Measurements from ENCODE around the gene TRIM37.

The TRIM37 gene

GRCh38 chr17:59024916-59025315, 81.8 kb downstream of the TRIM37 start:
- no peak overlapping the region for H3K4me2 ChIP-seq (ENCODE audit: low read depth, low read length, poor library complexity, severe bottlenecking)
- H2AFZ ChIP-seq (ENCODE audit: low read depth, low read length, severe bottlenecking), result no peak overlapping the region
- H3K9me3 ChIP-seq (ENCODE audit: insufficient read depth, low read length), result no peaks in the 10 kb centered on the region
- peaks cover 27% of the 10 kb centered on the region for H3K36me3 ChIP-seq (ENCODE audit: low read length)
- H3K79me2 ChIP-seq (ENCODE audit: insufficient read depth, low read length), result peaks cover 7% of the 10 kb centered on the region
- H3K9me2 ChIP-seq (replicated peaks; ENCODE audit: insufficient read depth, low read length), result no peaks in the 10 kb centered on the region
- peaks cover 16% of the 10 kb centered on the region; the same call in 1 of the 2 replicates for H3F3A ChIP-seq (ENCODE audit: insufficient read depth)
- no peak overlapping the region for H3K4me3 ChIP-seq (ENCODE audit: insufficient read depth, low read length, poor library complexity, severe bottlenecking)
- TF ChIP-seq EZH2phosphoT487 (conservative IDR thresholded peaks at IDR 0.05; ENCODE audit: low read length), result no peak
- TF ChIP-seq, protein P1, sequence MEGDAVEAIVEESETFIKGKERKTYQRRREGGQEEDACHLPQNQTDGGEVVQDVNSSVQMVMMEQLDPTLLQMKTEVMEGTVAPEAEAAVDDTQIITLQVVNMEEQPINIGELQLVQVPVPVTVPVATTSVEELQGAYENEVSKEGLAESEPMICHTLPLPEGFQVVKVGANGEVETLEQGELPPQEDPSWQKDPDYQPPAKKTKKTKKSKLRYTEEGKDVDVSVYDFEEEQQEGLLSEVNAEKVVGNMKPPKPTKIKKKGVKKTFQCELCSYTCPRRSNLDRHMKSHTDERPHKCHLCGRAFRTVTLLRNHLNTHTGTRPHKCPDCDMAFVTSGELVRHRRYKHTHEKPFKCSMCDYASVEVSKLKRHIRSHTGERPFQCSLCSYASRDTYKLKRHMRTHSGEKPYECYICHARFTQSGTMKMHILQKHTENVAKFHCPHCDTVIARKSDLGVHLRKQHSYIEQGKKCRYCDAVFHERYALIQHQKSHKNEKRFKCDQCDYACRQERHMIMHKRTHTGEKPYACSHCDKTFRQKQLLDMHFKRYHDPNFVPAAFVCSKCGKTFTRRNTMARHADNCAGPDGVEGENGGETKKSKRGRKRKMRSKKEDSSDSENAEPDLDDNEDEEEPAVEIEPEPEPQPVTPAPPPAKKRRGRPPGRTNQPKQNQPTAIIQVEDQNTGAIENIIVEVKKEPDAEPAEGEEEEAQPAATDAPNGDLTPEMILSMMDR (IDR thresholded peaks at IDR 0.05; ENCODE audit: insufficient read depth, low read length, poor library complexity, severe bottlenecking), result no peak
- H3K9ac ChIP-seq (ENCODE audit: low read length), result no peak overlapping the region
- H3K27me3 ChIP-seq (ENCODE audit: low read length), result no peaks in the 10 kb centered on the region
- no peak overlapping the region for H3K27ac ChIP-seq (ENCODE audit: low read depth, low read length)
- H4K20me1 ChIP-seq (ENCODE audit: low read depth, low read length), result no peaks in the 10 kb centered on the region

DNA sequence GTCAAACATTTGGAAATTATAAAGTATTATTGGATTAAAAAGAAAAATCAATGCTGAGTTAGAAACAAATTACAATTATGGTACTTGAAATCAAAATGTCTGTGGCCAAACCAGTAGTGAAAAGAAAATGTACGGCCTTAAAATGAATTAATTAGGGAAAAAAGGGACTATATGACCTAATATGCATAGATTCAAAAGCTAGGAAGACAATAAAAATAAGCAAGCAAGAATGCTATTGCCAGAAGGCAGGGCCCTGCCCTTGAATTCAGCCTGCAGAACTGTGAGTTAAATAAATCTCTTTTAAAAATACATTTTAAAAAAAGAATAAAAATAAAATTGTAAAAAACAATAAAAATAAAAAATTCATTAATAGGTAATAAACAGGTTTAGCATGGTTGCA, 88.7 kb downstream of the TRIM37 start:
- H3K9me2 ChIP-seq (replicated peaks; ENCODE audit: insufficient read depth, low read length), result no peaks in the 10 kb centered on the region
- no peaks in the 10 kb centered on the region for H3K9me3 ChIP-seq (ENCODE audit: insufficient read depth, low read length)
- no peaks in the 10 kb centered on the region for H3K27me3 ChIP-seq (ENCODE audit: low read length)
- H3K36me3 ChIP-seq (ENCODE audit: low read length), result peaks cover 12% of the 10 kb centered on the region; the same call in 1 of the 2 replicates
- no peak overlapping the region for H3K9ac ChIP-seq (ENCODE audit: low read length)
- H3F3A ChIP-seq (ENCODE audit: insufficient read depth), result peaks cover 3% of the 10 kb centered on the region; the same call in 1 of the 2 replicates
- H3K4me2 ChIP-seq (ENCODE audit: low read depth, low read length, poor library complexity, severe bottlenecking), result no peak overlapping the region
- no peak for TF ChIP-seq EZH2phosphoT487 (conservative IDR thresholded peaks at IDR 0.05; ENCODE audit: low read length)
- TF ChIP-seq, protein P1 (IDR thresholded peaks at IDR 0.05; ENCODE audit: insufficient read depth, low read length, poor library complexity, severe bottlenecking), result no peak
- H4K20me1 ChIP-seq (ENCODE audit: low read depth, low read length), result no peaks in the 10 kb centered on the region
- no peak overlapping the region for H3K27ac ChIP-seq (ENCODE audit: low read depth, low read length)
- H3K79me2 ChIP-seq (ENCODE audit: insufficient read depth, low read length), result peaks cover 7% of the 10 kb centered on the region
- no peak overlapping the region for H3K4me3 ChIP-seq (ENCODE audit: insufficient read depth, low read length, poor library complexity, severe bottlenecking)
- H2AFZ ChIP-seq (ENCODE audit: low read depth, low read length, severe bottlenecking), result no peak overlapping the region

- Histone ChIP-seq H3K79me2 (ENCODE audit: insufficient read depth, low read length) (no peaks in the 10 kb centered on the region), H3K4me2 (ENCODE audit: low read depth, low read length, poor library complexity, severe bottlenecking) (no peak overlapping the region), H3K27ac (ENCODE audit: low read depth, low read length) (no peak overlapping the region), H3K27me3 (ENCODE audit: low read length) (no peaks in the 10 kb centered on the region), H3K4me3 (ENCODE audit: insufficient read depth, low read length, poor library complexity, severe bottlenecking) (no peak overlapping the region), H4K20me1 (ENCODE audit: low read depth, low read length) (no peaks in the 10 kb centered on the region), H2AFZ (ENCODE audit: low read depth, low read length, severe bottlenecking) (no peak overlapping the region), H3K9me2 (replicated peaks; ENCODE audit: insufficient read depth, low read length) (no peaks in the 10 kb centered on the region), H3K36me3 (ENCODE audit: low read length) (0 out of 2 replicates have a peak, but pooled peaks cover 5% of the 10 kb centered on the region), H3K9me3 (ENCODE audit: insufficient read depth, low read length) (no peaks in the 10 kb centered on the region), H3F3A (ENCODE audit: insufficient read depth) (peaks cover 6% of the 10 kb centered on the region; the same call in 1 of the 2 replicates), H3K9ac (ENCODE audit: low read length) (no peak overlapping the region)
- TF ChIP-seq, protein P1 (IDR thresholded peaks at IDR 0.05; ENCODE audit: insufficient read depth, low read length, poor library complexity, severe bottlenecking), result no peak
- TF ChIP-seq EZH2phosphoT487 (conservative IDR thresholded peaks at IDR 0.05; ENCODE audit: low read length), result no peak
Measured at GRCh38 chr17:59011975-59012374, 94.7 kb downstream of the TRIM37 start.

Measured in SU-DHL-6 (cell line).